Muscle of leg (tissue), 11 donors: ENCODE measurements around the gene EML1. TPM values are rescaled to one million over a fixed set of nuclear protein-coding genes. Genes with fewer than 3 reads are reported as not detected.
"Not testable (repeated sequence)": the region's sequence is repeated elsewhere in the genome, so short reads cannot be mapped to it uniquely, and the experiment has no call there.

Experiments used
- DNase-seq: peaks from one replicate; pipeline ENCODE4 v3.0.0; 2013
- H3K27ac ChIP-seq: one replicate; pipeline ENCODE4 v1.5.1; 2013; ENCODE audit warnings: mild to moderate bottlenecking, low read length, control low read depth
- H3K27me3 ChIP-seq: one replicate; pipeline ENCODE4 v1.6.1; 2013; ENCODE audit warnings: low read length; ENCODE audit not compliant: control insufficient read depth, insufficient read depth
- H3K36me3 ChIP-seq: one replicate; pipeline ENCODE4 v1.6.1; 2013; ENCODE audit warnings: low read length; ENCODE audit not compliant: control insufficient read depth, insufficient read depth
- H3K4me1 ChIP-seq: one replicate; pipeline ENCODE4 v1.6.1; 2013; ENCODE audit warnings: low read length; ENCODE audit not compliant: control insufficient read depth, insufficient read depth
- H3K4me3 ChIP-seq: one replicate; pipeline ENCODE4 v1.5.1; 2013; ENCODE audit warnings: low read length, control low read depth
- H3K9me3 ChIP-seq: replicated peaks from 2 replicates; pipeline ENCODE4 v1.6.1; 2013; ENCODE audit warnings: low read depth, low read length; ENCODE audit not compliant: control insufficient read depth
- WGBS: methylation state at CpG from one replicate; pipeline ENCODE4 v1.1.5; 2013; ENCODE audit warnings: missing lambda C conversion rate; ENCODE audit not compliant: insufficient coverage; 5-methylcytosine and 5-hydroxymethylcytosine counted together
- polyA plus RNA-seq, 8 donors: library from polyadenylated mRNA; unstranded; fragments of 120-200 nt; gene quantifications; one replicate each; pipeline versions ENCODE4 v1.2.1 to v1.2.3, GENCODE V29; 2013; ENCODE audit warnings: inconsistent platforms in 1 of 8, low replicate concordance in 1 of 8; ENCODE audit not compliant: insufficient read length in 8 of 8, insufficient read depth in 1 of 8
- total RNA-seq: library from RNA; stranded (reverse); fragments of 120-200 nt; gene quantifications from one replicate; pipeline ENCODE4 v1.2.4, GENCODE V29; 2013

EML1 gene
- total and polyA plus RNA-seq, 9 donors = 24.3 to 51.2 (median 42.2) TPM

DNA sequence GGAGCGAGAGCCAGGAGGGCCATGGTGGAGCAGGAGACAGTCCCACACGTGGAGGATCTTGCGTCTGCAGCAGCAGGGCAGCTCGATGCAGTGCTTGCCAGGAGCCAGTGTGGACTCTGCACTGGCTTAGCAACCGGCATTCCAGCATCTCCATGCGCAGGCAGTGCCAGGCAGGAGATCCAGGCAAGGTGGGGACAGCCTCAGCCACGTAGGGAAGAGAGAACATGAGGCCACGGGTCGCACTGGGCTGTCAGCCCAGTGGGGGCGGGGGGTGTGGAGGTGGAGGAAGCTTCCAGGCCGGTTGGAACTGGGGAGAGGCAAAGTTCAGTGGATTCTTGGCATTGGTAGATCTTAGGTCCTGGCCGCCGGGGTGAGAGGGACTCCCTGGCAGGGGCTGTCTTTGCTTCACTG is 151.0 kb downstream of the EML1 start:
- WGBS = 51% methylated on average over 9 of the region's 13 CpGs
- H3K9me3 ChIP-seq = no peaks in the 10 kb centered on the region
- H3K4me1 ChIP-seq = peaks cover 13% of the 10 kb centered on the region
- DNase-seq = no peak
- peaks cover 5% of the 10 kb centered on the region for H3K27me3 ChIP-seq
- no peak overlapping the region for H3K27ac ChIP-seq
- H3K4me3 ChIP-seq = no peak overlapping the region
- peaks cover 17% of the 10 kb centered on the region for H3K36me3 ChIP-seq

DNA sequence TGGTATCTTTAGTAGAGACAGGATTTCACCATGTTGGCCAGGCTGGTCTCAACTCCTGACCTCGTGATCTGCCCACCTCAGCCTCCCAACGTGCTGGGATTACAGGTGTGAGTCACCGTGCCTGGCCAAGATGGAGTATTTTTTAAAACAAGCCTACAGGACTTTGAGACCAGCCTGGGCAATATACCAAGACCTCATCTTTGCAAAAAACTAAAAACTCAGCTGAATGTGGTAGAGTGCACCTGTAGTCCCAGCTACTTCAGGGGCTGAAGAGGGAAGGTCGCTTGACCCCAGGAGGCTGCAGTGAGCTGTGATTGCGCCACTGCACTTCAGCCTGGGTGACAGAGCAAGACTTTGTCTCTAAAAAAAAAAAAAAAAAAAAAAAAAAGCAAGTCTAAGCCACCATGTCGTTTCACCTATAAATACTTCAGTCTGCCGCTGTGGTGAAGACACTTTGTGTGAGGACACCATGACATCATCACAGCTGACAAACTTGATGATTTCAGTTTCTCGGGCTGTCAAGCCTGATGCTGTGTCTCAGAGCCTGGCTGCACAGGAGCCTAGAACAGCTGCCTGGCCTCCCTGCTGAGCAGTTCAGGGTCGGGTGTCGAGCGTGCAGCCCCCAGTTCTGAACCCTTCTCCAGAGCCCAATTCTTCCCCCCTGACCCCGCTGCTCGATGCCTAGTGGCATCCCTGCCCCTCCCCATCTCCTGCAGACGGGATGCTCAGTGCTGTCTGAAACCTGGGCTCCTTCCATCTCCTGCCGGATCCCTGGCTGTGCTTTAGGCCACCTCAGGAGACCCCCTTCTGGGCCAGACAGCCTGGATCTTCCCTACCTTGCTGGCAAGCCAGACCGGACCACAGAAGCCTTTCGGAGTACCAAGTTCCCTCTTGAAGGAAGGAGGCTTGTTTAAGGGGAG is 152.8 kb downstream of the EML1 start:
- WGBS = 29% methylated on average over 12 of the region's 17 CpGs
- no peak overlapping the region for H3K4me3 ChIP-seq

DNA sequence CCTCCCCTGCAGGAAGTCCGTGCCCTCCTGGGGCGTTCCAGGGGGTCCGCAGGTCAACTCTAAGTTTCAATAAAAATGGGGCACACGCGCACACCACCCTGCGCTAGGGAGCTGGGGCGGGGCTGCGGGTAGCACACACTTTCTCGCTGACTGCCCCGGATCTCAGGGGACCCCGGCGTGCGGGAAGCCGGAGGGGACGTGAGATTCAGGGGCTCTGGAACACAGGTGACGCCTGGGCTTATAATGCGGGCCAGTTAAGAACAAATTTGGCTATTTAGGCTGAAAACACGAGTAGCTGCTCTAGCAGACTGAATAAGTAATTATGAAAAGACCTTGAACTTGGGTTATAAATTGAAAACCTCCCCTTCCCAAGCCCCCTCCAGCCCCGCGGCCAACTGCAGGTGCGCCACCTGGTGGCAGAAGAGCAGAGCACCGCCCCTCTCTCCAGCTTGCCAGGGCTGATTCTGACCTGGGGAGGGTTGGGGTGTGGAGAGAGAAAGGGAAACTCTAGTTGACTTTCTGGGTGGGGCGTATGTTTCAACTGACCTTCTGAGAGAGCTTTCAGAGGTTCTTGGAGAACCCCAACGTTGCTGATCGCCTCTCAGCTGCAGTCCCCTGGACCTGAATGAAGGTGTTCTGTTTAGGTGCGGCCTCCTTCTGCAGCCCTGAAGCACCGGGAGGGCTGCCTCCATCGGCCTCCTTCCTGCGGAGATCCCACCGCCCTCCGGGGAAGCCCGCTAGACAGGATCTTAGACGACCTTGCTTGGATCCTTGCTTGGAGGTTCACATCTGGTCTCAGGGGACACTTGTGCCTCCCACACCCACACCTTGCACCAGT is 153.7 kb downstream of the EML1 start:
- Histone ChIP-seq H3K4me3 (no peak overlapping the region), H3K36me3 (peaks cover 2% of the 10 kb centered on the region), H3K27me3 (peaks cover 11% of the 10 kb centered on the region), H3K27ac (no peak overlapping the region), H3K9me3 (no peaks in the 10 kb centered on the region), H3K4me1 (peaks cover 17% of the 10 kb centered on the region)
- DNase-seq = no peak
- 28% methylated on average over 27 of the region's 33 CpGs for WGBS

More for the DNA sequence above, 152.8 kb downstream of the EML1 start:
- Histone ChIP-seq H3K9me3 (no peaks in the 10 kb centered on the region), H3K4me1 (peaks cover 13% of the 10 kb centered on the region), H3K36me3 (peaks cover 2% of the 10 kb centered on the region), H3K27me3 (peaks cover 6% of the 10 kb centered on the region), H3K27ac (no peak overlapping the region)
- no peak for DNase-seq

DNA sequence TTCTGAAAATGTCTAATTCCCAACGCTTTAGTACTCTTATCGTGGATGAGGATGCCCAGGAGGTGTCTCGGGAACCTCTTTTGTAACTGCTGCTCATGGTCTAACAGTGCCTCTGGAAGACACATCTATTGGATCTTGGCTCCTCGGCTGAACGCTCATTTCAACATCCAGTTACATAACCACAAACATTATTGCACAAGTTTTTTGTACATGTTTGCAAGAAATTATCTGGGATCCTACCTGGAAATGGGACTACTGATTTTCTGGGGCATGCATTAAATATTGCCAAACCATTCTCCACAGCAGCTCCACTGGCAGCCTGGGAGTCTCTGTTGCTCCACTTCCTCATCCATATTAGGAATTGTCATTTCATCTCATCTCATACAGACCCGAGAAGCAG is 154.5 kb downstream of the EML1 start:
- Histone ChIP-seq H3K4me1 (peaks cover 17% of the 10 kb centered on the region), H3K9me3 (no peaks in the 10 kb centered on the region), H3K4me3 (no peak overlapping the region), H3K27me3 (peaks cover 11% of the 10 kb centered on the region), H3K36me3 (no peaks in the 10 kb centered on the region), H3K27ac (no peak overlapping the region)
- DNase-seq = no peak
- WGBS = 71% methylated on average over 3 of the region's 6 CpGs

DNA sequence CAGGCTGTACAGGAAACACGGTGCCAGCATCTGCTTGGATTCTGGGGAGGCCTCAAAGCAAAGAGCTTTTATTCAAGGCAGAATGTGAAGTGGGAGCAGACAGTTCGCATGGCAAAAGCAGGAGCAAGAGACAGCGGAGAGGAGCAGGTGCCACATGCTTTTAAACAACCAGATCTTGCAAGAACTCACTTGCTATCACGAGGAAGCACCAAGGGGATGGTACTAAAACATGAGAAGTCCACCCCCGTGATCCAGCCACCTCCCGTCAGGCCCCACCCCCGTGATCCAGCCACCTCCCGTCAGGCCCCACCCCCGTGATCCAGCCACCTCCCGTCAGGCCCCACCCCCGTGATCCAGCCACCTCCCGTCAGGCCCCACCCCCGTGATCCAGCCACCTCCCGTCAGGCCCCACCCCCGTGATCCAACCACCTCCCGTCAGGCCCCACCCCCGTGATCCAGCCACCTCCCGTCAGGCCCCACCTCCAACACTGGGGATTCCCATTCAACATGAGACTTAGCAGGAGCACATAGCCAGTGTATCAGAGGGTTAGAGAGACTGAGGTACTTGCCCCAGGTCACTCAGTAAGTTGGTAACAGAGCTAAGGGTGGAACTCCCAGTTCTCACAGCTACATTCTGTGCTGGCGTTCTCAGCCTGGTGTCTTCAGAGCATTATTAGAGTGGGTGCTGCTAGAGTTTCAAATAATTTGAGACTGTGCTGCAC is 156.0 kb downstream of the EML1 start:
- H3K4me1 ChIP-seq = peaks cover 17% of the 10 kb centered on the region
- peaks cover 11% of the 10 kb centered on the region for H3K27me3 ChIP-seq
- 79% methylated on average over 1 of the region's 19 CpGs for WGBS
- H3K4me3 ChIP-seq, DNase-seq, H3K9me3 ChIP-seq, H3K27ac ChIP-seq, H3K36me3 ChIP-seq: not testable (repeated sequence)

DNA sequence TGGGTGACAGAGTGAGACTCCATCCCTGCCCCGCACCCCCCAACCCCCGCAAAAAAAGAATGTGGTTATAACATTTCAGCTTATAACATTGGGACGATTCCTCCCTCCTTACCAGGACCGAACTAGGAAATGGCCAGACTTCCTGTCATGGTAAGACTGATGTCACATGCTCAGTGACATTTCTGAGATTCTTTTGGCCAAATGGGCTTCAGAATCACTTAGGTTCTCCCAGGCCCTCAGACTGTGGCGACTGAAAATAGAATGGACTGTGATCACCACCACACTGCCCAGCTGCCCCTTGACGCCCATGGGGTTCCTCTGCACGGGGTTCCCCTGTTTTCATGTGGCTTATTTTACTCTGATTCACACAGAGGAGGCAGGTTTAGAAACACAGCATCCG is 157.0 kb downstream of the EML1 start:
- Histone ChIP-seq H3K9me3 (no peaks in the 10 kb centered on the region), H3K27ac (no peak overlapping the region), H3K27me3 (peaks cover 11% of the 10 kb centered on the region), H3K36me3 (no peaks in the 10 kb centered on the region), H3K4me1 (peaks cover 17% of the 10 kb centered on the region), H3K4me3 (no peak overlapping the region)
- WGBS = 73% methylated on average over 7 of the region's 8 CpGs
- DNase-seq = no peak

DNA sequence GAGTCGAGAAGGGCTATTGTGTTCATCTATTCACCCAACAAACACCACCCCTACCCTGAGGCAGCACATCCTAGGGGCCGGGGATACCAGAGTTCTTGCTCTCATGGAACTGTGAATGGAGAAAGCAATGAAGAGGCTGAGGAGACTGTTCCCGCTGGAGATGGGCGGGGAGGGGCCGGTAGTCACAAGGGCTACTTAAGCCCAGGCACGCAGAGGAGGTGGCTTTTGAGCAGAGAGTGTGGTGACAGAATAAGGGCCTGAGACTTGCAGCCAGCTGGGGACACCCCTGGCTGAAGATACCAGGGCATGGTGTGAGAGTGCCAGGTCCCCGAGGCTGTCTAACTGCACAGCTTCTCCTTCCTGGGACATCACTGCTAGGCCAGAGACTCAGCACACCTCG is 157.9 kb downstream of the EML1 start:
- Histone ChIP-seq H3K4me3 (no peak overlapping the region), H3K36me3 (no peaks in the 10 kb centered on the region), H3K27me3 (peaks cover 11% of the 10 kb centered on the region), H3K4me1 (peaks cover 16% of the 10 kb centered on the region), H3K27ac (no peak overlapping the region), H3K9me3 (no peaks in the 10 kb centered on the region)
- DNase-seq = no peak
- 75% methylated on average over 6 of the region's 8 CpGs for WGBS

DNA sequence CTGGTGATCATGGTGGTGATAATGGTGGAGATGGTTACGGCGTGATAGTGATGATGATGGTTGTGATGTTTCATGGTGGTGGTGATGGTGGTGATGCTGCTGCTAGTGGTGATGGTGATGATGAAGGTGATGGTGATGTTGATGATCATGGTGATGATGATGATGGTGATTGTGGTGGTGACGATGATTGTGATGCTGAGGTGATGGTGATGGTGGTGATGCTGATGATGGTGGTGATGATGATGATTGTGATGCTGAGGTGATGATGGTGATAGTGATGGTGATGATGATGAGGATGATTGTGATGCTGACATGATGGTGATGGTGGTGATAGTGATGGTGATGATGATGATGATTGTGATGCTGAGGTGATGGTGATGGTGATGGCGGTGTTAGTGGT is 158.8 kb downstream of the EML1 start:
- H3K4me3 ChIP-seq = no peak overlapping the region
- peaks cover 6% of the 10 kb centered on the region for H3K4me1 ChIP-seq
- 95% methylated on average over 4 of the region's 4 CpGs for whole genome bisulfite sequencing
- H3K27ac ChIP-seq = no peak overlapping the region
- no peaks in the 10 kb centered on the region for H3K9me3 ChIP-seq
- H3K27me3 ChIP-seq = peaks cover 6% of the 10 kb centered on the region
- H3K36me3 ChIP-seq = no peaks in the 10 kb centered on the region
- no peak for DNase-seq

DNA sequence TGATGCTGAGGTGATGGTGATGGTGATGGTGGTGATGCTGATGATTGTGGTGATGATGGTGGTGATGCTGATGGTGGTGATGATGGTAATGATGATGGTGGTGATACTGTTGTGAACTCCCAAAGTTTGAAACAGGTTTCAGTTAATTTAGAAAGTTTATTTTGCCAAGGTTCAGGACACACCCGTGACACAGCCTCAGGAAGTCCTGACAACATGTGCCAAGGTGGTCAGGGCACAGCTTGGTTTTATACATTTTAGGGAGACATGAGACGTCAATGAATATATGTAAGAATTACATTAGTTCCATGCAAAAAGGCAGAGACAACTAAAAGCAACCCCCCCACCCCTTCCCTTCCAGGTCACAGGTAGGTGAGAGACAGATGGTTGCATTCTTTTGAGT is 159.2 kb downstream of the EML1 start:
- H3K36me3 ChIP-seq = no peaks in the 10 kb centered on the region
- no peak overlapping the region for H3K27ac ChIP-seq
- peaks cover 4% of the 10 kb centered on the region for H3K4me1 ChIP-seq
- no peak for DNase-seq
- no peak overlapping the region for H3K4me3 ChIP-seq
- H3K9me3 ChIP-seq = no peaks in the 10 kb centered on the region
- WGBS = no CpG with 5 or more reads among the region's 2 CpGs
- peaks cover 6% of the 10 kb centered on the region for H3K27me3 ChIP-seq
